HG02884 (cell line): ENCODE measurements around the gene CARD16.
"Not testable (repeated sequence)": the region's sequence is repeated elsewhere in the genome, so short reads cannot be mapped to it uniquely, and the experiment has no call there.

Experiments used
- ATAC-seq: cut with Tn5 transposase; IDR thresholded peaks from one replicate; pipeline ENCODE4 v1.9.1; 2021; ENCODE audit warnings: mild to moderate bottlenecking, moderate library complexity; ENCODE audit not compliant: unreplicated experiment

The CARD16 gene

GRCh38 chr11:105044557-105045524, at the start of gene CARD16:
Gene CARD16, minus strand, starts transcription at chr11:105045335. Its CDS starts 38 bp downstream, at chr11:105045297.
- ATAC-seq: peak; percentile 99

- ATAC-seq: no peak
Observed at GRCh38 chr11:105092256-105093239, 47.4 kb upstream of the CARD16 start.

GRCh38 chr11:105081412-105082150, 36.4 kb upstream of the CARD16 start:
- no peak for ATAC-seq

GRCh38 chr11:105080171-105080906, 35.2 kb upstream of the CARD16 start:
- ATAC-seq: not testable (repeated sequence)

- ATAC-seq: no peak
Observed at GRCh38 chr11:105078283-105078682, 33.1 kb upstream of the CARD16 start.

- not testable (repeated sequence) for ATAC-seq
Observed at GRCh38 chr11:105077141-105077790, 32.1 kb upstream of the CARD16 start.

GRCh38 chr11:105074166-105074530, 29.0 kb upstream of the CARD16 start:
- ATAC-seq: no peak

GRCh38 chr11:105073456-105074165, 28.5 kb upstream of the CARD16 start:
- no peak for ATAC-seq

- not testable (repeated sequence) for ATAC-seq
Observed at GRCh38 chr11:105072080-105072479, 26.9 kb upstream of the CARD16 start.

GRCh38 chr11:105071089-105071732, 26.1 kb upstream of the CARD16 start:
- ATAC-seq: no peak

GRCh38 chr11:105070306-105070705, 25.2 kb upstream of the CARD16 start:
- ATAC-seq: no peak

GRCh38 chr11:105069749-105070148, 24.6 kb upstream of the CARD16 start:
- not testable (repeated sequence) for ATAC-seq

- ATAC-seq: not testable (repeated sequence)
Observed at GRCh38 chr11:105063245-105063941, 18.3 kb upstream of the CARD16 start.

GRCh38 chr11:105057432-105057831, 12.3 kb upstream of the CARD16 start:
- ATAC-seq: no peak

- ATAC-seq: no peak
Observed at GRCh38 chr11:105056446-105056845, 11.3 kb upstream of the CARD16 start.

- no peak for ATAC-seq
Observed at GRCh38 chr11:105054723-105055493, 9.8 kb upstream of the CARD16 start.

GRCh38 chr11:105052487-105052886, 7.4 kb upstream of the CARD16 start:
- ATAC-seq: no peak
